ENCODE data around the gene TET3. TPM values are rescaled to one million over a fixed set of nuclear protein-coding genes. Genes with fewer than 3 reads are reported as not detected.

The TET3 gene
- total and polyA plus RNA-seq, 2 experiments from 2014 or later, result 3.6 to 19.9 TPM

GRCh38 chr2:73964223-73964622 lies 20.5 kb upstream of the TET3 start:
- no peak for TF ChIP-seq ZNF331 (CRISPR knock-in tag; IDR thresholded peaks at IDR 0.05; ENCODE audit: low read depth)
- no peak for TF ChIP-seq JUNB (IDR thresholded peaks at IDR 0.05; ENCODE audit: unreplicated experiment)
- TF ChIP-seq ZNF114 (CRISPR knock-in tag; IDR thresholded peaks at IDR 0.05), result no peak
- TF ChIP-seq ZNF462 (CRISPR knock-in tag; IDR thresholded peaks at IDR 0.05), result no peak
- TF ChIP-seq ETS1 (IDR thresholded peaks at IDR 0.05), result no peak
- no peak for TF ChIP-seq POLR2AphosphoS5 (IDR thresholded peaks at IDR 0.05; ENCODE audit: low read depth)
- no peak for TF ChIP-seq CREB1 (CRISPR knock-in tag; IDR thresholded peaks at IDR 0.05; ENCODE audit: low read depth)
- TF ChIP-seq REST (IDR thresholded peaks at IDR 0.05; ENCODE audit: unreplicated experiment), result no peak
- no peak for TF ChIP-seq EZH2phosphoT487 (IDR thresholded peaks at IDR 0.05; ENCODE audit: unreplicated experiment)
- TF ChIP-seq CTCF (conservative IDR thresholded peaks at IDR 0.05; ENCODE audit: low read depth in 2 of 2), result no peak
- no peak for TF ChIP-seq NANOG (IDR thresholded peaks at IDR 0.05; ENCODE audit: borderline replicate concordance)
- no peak for TF ChIP-seq STAT1 (IDR thresholded peaks at IDR 0.05; ENCODE audit: unreplicated experiment)
- no peak for TF ChIP-seq EZH2 (IDR thresholded peaks at IDR 0.05; ENCODE audit: low read depth, unreplicated experiment)
- DNase-seq (ENCODE audit: low spot score), result no peak
- Mint-ChIP-seq H3K9me3 (no peaks in the 10 kb centered on the region; the same call in 1 of the 3 replicates), H3K4me1 (peaks cover 7% of the 10 kb centered on the region), H3K4me3 (no peak overlapping the region), H3K27ac (no peak overlapping the region), H3K36me3 (ENCODE audit: low read depth) (peaks cover 6% of the 10 kb centered on the region), H3K27me3 (ENCODE audit: insufficient read depth, low read depth, poor library complexity) (peaks cover 5% of the 10 kb centered on the region)
- no peaks in the 10 kb centered on the region for H3F3A ChIP-seq (replicated peaks; ENCODE audit: low read depth)
- 0 out of 2 replicates have a peak, but pooled peaks cover under 1% of the 10 kb centered on the region for H3K36me3 ChIP-seq (ENCODE audit: insufficient read depth)
- peaks cover 3% of the 10 kb centered on the region; the same call in 1 of the 2 replicates for H3K9me2 ChIP-seq (ENCODE audit: insufficient read depth)
- no peak overlapping the region for H2AFZ ChIP-seq
- no peak for ATAC-seq
- no peak overlapping the region for H3K4me3 ChIP-seq
- H3K27me3 ChIP-seq (ENCODE audit: insufficient read depth), result no peaks in the 10 kb centered on the region
- H3K79me2 ChIP-seq (replicated peaks; ENCODE audit: insufficient read depth), result no peaks in the 10 kb centered on the region
- H3K27ac ChIP-seq (ENCODE audit: low read depth), result no peak overlapping the region
- H3K4me1 ChIP-seq (ENCODE audit: insufficient read depth), result no peaks in the 10 kb centered on the region
- H4K20me1 ChIP-seq (replicated peaks; ENCODE audit: insufficient read depth), result no peaks in the 10 kb centered on the region
- H3K4me2 ChIP-seq, result no peak overlapping the region
